ENCODE measurements around the gene TNFRSF6B. TPM values are rescaled to one million over a fixed set of nuclear protein-coding genes. Genes with fewer than 3 reads are reported as not detected.
"Not testable (repeated sequence)": the region's sequence is repeated elsewhere in the genome, so short reads cannot be mapped to it uniquely, and the experiment has no call there.

Gene TNFRSF6B
- total RNA-seq: 4.9 and 5.2 TPM in 2 replicates
- 1.6 TPM for polyA plus RNA-seq (2012)

GRCh38 chr20:63696628-63697356 is at the start of gene TNFRSF6B:
Gene TNFRSF6B, plus strand, starts transcription at chr20:63696652. Its CDS starts 116 bp downstream, at chr20:63696768.
- no peak for DNase-seq (ENCODE audit: low read depth)

GRCh38 chr20:63648190-63648589 is 48.3 kb upstream of the TNFRSF6B start:
- no peak for DNase-seq (ENCODE audit: low read depth)

- DNase-seq (ENCODE audit: low read depth): no peak
These were observed 47.4 kb upstream of the TNFRSF6B start for GRCh38 chr20:63648895-63649589.

- not testable (repeated sequence) for DNase-seq (ENCODE audit: low read depth)
These were observed 46.0 kb upstream of the TNFRSF6B start for GRCh38 chr20:63650486-63650885.

GRCh38 chr20:63651942-63652191 is 44.6 kb upstream of the TNFRSF6B start:
- no peak for DNase-seq (ENCODE audit: low read depth)

- no peak for DNase-seq (ENCODE audit: low read depth)
These were observed 44.1 kb upstream of the TNFRSF6B start for GRCh38 chr20:63652192-63652980.

- peak; percentile 89 for DNase-seq (ENCODE audit: low read depth)
These were observed 43.1 kb upstream of the TNFRSF6B start, which contains the start of gene STMN3 for GRCh38 chr20:63653041-63653973. Gene STMN3, minus strand, starts transcription at chr20:63653424. Its CDS starts 79 bp downstream, at chr20:63653345.

GRCh38 chr20:63653974-63654668 is 42.3 kb upstream of the TNFRSF6B start:
- no peak for DNase-seq (ENCODE audit: low read depth)

- DNase-seq (ENCODE audit: low read depth): no peak
These were observed 41.2 kb upstream of the TNFRSF6B start for GRCh38 chr20:63655249-63655648.

- DNase-seq (ENCODE audit: low read depth): no peak
These were observed 40.0 kb upstream of the TNFRSF6B start for GRCh38 chr20:63656451-63656850.

GRCh38 chr20:63657260-63657936 is 39.1 kb upstream of the TNFRSF6B start:
- peak; percentile 28 for DNase-seq (ENCODE audit: low read depth)

GRCh38 chr20:63657937-63658748 is 38.3 kb upstream of the TNFRSF6B start, which contains the start of gene RTEL1:
Gene RTEL1, plus strand, starts transcription at chr20:63658312. Its CDS starts 1,091 bp downstream, at chr20:63659403.
- DNase-seq (ENCODE audit: low read depth): peak; percentile 93

GRCh38 chr20:63658749-63659187 is 37.7 kb upstream of the TNFRSF6B start:
- DNase-seq (ENCODE audit: low read depth): no peak

GRCh38 chr20:63659370-63659769 is 37.1 kb upstream of the TNFRSF6B start:
- no peak for DNase-seq (ENCODE audit: low read depth)

- DNase-seq (ENCODE audit: low read depth): not testable (repeated sequence)
These were observed 36.3 kb upstream of the TNFRSF6B start for GRCh38 chr20:63660174-63660573.

GRCh38 chr20:63660622-63661021 is 35.8 kb upstream of the TNFRSF6B start:
- DNase-seq (ENCODE audit: low read depth): no peak

GRCh38 chr20:63661108-63661507 is 35.3 kb upstream of the TNFRSF6B start:
- DNase-seq (ENCODE audit: low read depth): no peak

- DNase-seq (ENCODE audit: low read depth): no peak
These were observed 34.3 kb upstream of the TNFRSF6B start for GRCh38 chr20:63661959-63662812.

Measured in myocyte (in vitro differentiated cells).